Left lung (tissue), 10 donors: ENCODE measurements around the gene ATRN. TPM values are rescaled to one million over a fixed set of nuclear protein-coding genes. Genes with fewer than 3 reads are reported as not detected.

Experiments used
- ATAC-seq: fragments of 200-7000 bp; cut with Tn5 transposase; one replicate; pipeline ENCODE4 v1.9.1; 2020; ENCODE audit warnings: moderate library complexity
- DNase-seq, 4 donors: peaks; one replicate each; pipeline ENCODE4 v3.0.0-alpha.2; 2013 to 2020
- H3K27ac ChIP-seq, 2 donors: fragments of 200-600 bp; sonication (generic) in 1 of 2; one replicate each; pipeline versions ENCODE4 v1.5.0 to v1.8.0; 2020 to 2021
- H3K27me3 ChIP-seq, 2 donors: fragments of 200-600 bp; sonication (generic) in 1 of 2; one replicate each; pipeline versions ENCODE4 v1.5.0 to v1.8.0; 2020 to 2021
- H3K36me3 ChIP-seq, 2 donors: fragments of 200-600 bp; sonication (generic) in 1 of 2; one replicate each; pipeline versions ENCODE4 v1.5.0 to v1.8.0; 2020 to 2021
- H3K4me1 ChIP-seq, 2 donors: fragments of 200-600 bp; one replicate each; pipeline ENCODE4 v1.8.0; 2021
- H3K4me3 ChIP-seq, 2 donors: fragments of 200-600 bp; sonication (generic) in 1 of 2; one replicate each; pipeline versions ENCODE4 v1.5.0 to v1.8.0; 2020 to 2021; ENCODE audit warnings: mild to moderate bottlenecking in 1 of 2
- H3K9me3 ChIP-seq, 2 donors: fragments of 200-600 bp; sonication (generic) in 1 of 2; one replicate each; pipeline versions ENCODE4 v1.5.0 to v1.8.0; 2020 to 2021
- CTCF ChIP-seq, 2 donors: fragments of 200-600 bp; sonication (generic) in 1 of 2; IDR thresholded peaks; one replicate each; pipeline versions ENCODE4 v1.5.0 to v1.8.0; 2021; ENCODE audit warnings: antibody characterized with exemption in 2 of 2
- intact Hi-C, 2 donors: fragments of 100-400 bp; cut with DNase I; formaldehyde crosslinking; loops; one replicate each; pipeline versions ENCODE4 v1.11.2 to v1.14.2; 2022
- polyA plus RNA-seq, 6 donors: library from polyadenylated mRNA; unstranded; fragments of 120-200 nt; gene quantifications; one replicate each; pipeline ENCODE4 v1.2.1, GENCODE V29; 2013; ENCODE audit not compliant: insufficient read length in 6 of 6
- total RNA-seq, 2 donors: library from RNA; stranded (reverse); fragmentation: NEBNext Ultra II Directional; extraction: Animal tissue kit (Norgen Biotek cat#: 25700); gene quantifications; one replicate each; pipeline ENCODE4 v1.2.1, GENCODE V29; 2021
- donor health status: DM: no; HTN: yes; CAD: no.
- donor health status: DM: no; HTN: no; CAD: no.

The ATRN gene
- total and polyA plus RNA-seq, 8 donors, result 28.8 to 39.5 (median 35.6) TPM

GRCh38 chr20:3674995-3675900 lies 204.4 kb downstream of the ATRN start:
- no peak for DNase-seq
- intact Hi-C loops, result no loop called here

DNA sequence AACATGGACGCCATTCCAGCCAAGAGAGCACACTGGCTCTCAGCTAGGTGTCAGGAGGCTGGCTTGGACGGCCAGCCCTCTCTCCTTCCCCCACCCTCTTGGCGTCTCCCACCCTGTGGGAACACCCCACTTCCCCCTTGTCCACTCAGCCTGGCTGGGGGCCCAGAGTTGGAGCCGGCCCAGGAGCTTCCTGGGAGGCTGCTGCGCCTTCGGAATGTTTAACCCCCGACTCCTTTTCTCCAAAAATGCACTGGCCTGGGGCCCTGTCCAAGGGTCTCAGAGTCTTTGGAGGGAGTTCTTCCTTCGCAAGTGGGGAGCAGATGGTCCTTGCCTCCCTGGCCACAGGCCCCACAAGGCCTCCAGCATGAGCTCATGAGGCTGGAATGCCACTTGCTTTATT lies 206.9 kb downstream of the ATRN start:
- Histone ChIP-seq H3K4me1 (peaks cover 3 to 26% of the 10 kb centered on the region in 2 donors), H3K27ac (peak overlapping the region in 1 of 2 donors; percentile 13), H3K9me3 (no peaks in the 10 kb centered on the region), H3K36me3 (no peaks in the 10 kb centered on the region), H3K4me3 (no peak overlapping the region), H3K27me3 (peaks cover 42 to 80% of the 10 kb centered on the region in 2 donors)
- DNase-seq, result peak in 2 of 4 donors; percentile 66 to 83
- intact Hi-C loops, result no loop called here
- no peak for ATAC-seq
- TF ChIP-seq CTCF (IDR thresholded peaks at IDR 0.05), result no peak

More at GRCh38 chr20:3674995-3675900, 204.4 kb downstream of the ATRN start:
- no peaks in the 10 kb centered on the region for H3K9me3 ChIP-seq
- H3K27ac ChIP-seq, result no peak overlapping the region
- H3K4me3 ChIP-seq, result no peak overlapping the region
- H3K36me3 ChIP-seq, result no peaks in the 10 kb centered on the region
- peaks cover 2 to 20% of the 10 kb centered on the region in 2 donors for H3K4me1 ChIP-seq
- no peak for ATAC-seq
- peaks cover 36 to 80% of the 10 kb centered on the region in 2 donors for H3K27me3 ChIP-seq
- TF ChIP-seq CTCF (IDR thresholded peaks at IDR 0.05), result no peak

DNA sequence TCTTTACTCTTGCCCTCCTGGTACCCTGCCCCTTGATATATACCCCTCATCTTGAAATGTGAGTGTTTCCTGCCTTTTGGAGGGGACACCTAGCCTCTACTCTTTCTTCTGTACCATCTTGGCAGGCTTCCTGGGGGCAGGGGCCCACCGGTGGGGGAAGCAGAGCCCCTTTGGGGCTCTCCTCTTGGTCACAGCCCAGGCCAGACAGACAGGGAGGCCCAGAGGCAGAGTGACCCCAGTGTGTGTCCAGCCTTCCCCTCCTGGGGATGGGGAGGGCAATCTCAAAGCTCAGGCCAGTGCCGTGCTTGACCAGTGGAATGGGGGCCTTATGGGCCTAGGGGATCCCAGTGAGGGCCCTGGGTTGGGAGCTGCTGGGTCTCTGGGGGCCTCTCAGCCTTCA lies 207.4 kb downstream of the ATRN start:
- DNase-seq, result no peak
- Histone ChIP-seq H3K27ac (peak overlapping the region in 1 of 2 donors; percentile 13), H3K36me3 (no peaks in the 10 kb centered on the region), H3K9me3 (no peaks in the 10 kb centered on the region), H3K27me3 (peaks cover 38 to 80% of the 10 kb centered on the region in 2 donors), H3K4me3 (no peak overlapping the region), H3K4me1 (peaks cover 2 to 22% of the 10 kb centered on the region in 2 donors)
- intact Hi-C loops, result no loop called here
- ATAC-seq, result no peak
- no peak for TF ChIP-seq CTCF (IDR thresholded peaks at IDR 0.05)

- no peaks in the 10 kb centered on the region for H3K9me3 ChIP-seq
- peaks cover 2 to 20% of the 10 kb centered on the region in 2 donors for H3K4me1 ChIP-seq
- H3K27ac ChIP-seq, result peak overlapping the region in 1 of 2 donors; percentile 44
- DNase-seq (no peak), ATAC-seq (no peak)
- no peak overlapping the region for H3K4me3 ChIP-seq
- intact Hi-C loops, result no loop called here
- no peak for TF ChIP-seq CTCF (IDR thresholded peaks at IDR 0.05)
- H3K27me3 ChIP-seq, result peaks cover 29 to 80% of the 10 kb centered on the region in 2 donors
- no peaks in the 10 kb centered on the region for H3K36me3 ChIP-seq
Observed at GRCh38 chr20:3678856-3679720, 208.3 kb downstream of the ATRN start.
